Kidney (tissue), 14 donors: ENCODE data around the gene PCTP. TPM values are rescaled to one million over a fixed set of nuclear protein-coding genes. Genes with fewer than 3 reads are reported as not detected.

Source experiments
- DNase-seq, 5 donors: peaks; one replicate each; pipeline ENCODE4 v3.0.0-alpha.2; 2013 to 2020
- FAIRE-seq: peaks from 2 replicates; lab custom pipeline; 2012; peaks lifted over from hg19 to GRCh38; lab: Jason Lieb, UNC
- H3K27ac ChIP-seq, 2 donors: one replicate each; pipeline ENCODE4 v1.7.0; 2013; ENCODE audit warnings: low read depth in 2 of 2, low read length in 2 of 2, inconsistent platforms in 1 of 2
- H3K27me3 ChIP-seq: one replicate; pipeline ENCODE4 v1.7.1; 2013; ENCODE audit warnings: low read length, inconsistent platforms; ENCODE audit not compliant: control insufficient read depth, insufficient read depth
- H3K36me3 ChIP-seq, 3 donors: one replicate each; pipeline versions ENCODE4 v1.7.0 to v1.7.1; 2013; ENCODE audit warnings: low read length in 3 of 3, control low read depth in 1 of 3, inconsistent platforms in 1 of 3; ENCODE audit not compliant: insufficient read depth in 3 of 3, control insufficient read depth in 2 of 3
- H3K4me1 ChIP-seq, 3 donors: one replicate each; pipeline versions ENCODE4 v1.7.0 to v1.7.1; 2013; ENCODE audit warnings: low read length in 3 of 3, inconsistent platforms in 1 of 3, low read depth in 1 of 3; ENCODE audit not compliant: control insufficient read depth in 2 of 3, insufficient read depth in 2 of 3
- H3K4me3 ChIP-seq, 3 donors: one replicate each; pipeline versions ENCODE4 v1.7.0 to v1.8.1; 2013; ENCODE audit warnings: low read length in 3 of 3, control low read depth in 1 of 3, inconsistent platforms in 1 of 3
- H3K9ac ChIP-seq, 3 donors: one replicate each; pipeline versions ENCODE4 v1.7.0 to v1.7.1; 2013; ENCODE audit warnings: low read length in 3 of 3, control low read depth in 1 of 3, inconsistent platforms in 1 of 3
- H3K9me3 ChIP-seq, 3 donors: one replicate each; pipeline versions ENCODE4 v1.7.0 to v1.7.1; 2013; ENCODE audit warnings: low read length in 3 of 3, control low read depth in 1 of 3, inconsistent platforms in 1 of 3; ENCODE audit not compliant: control insufficient read depth in 2 of 3, insufficient read depth in 1 of 3
- intact Hi-C: fragments of 100-400 bp; cut with DNase I; formaldehyde crosslinking; loops from one replicate; pipeline ENCODE4 v1.11.1; 2022
- polyA plus RNA-seq: library from polyadenylated mRNA; stranded (reverse); fragments of 350-450 nt; fragmentation: Illumina TruSeq; extraction: RNeasy Lipid Tissue Mini Kit (QIAGEN cat#74804); gene quantifications from one replicate; pipeline ENCODE4 v1.2.3, GENCODE V29; 2014; ENCODE audit warnings: low read depth, low replicate concordance; ENCODE audit not compliant: insufficient read depth
- total RNA-seq: library from RNA; stranded (reverse); fragmentation: NEBNext Ultra II Directional; extraction: Animal tissue kit (Norgen Biotek cat#: 25700); gene quantifications from one replicate; pipeline ENCODE4 v1.2.1, GENCODE V29; 2021
- TF ChIP-seq, protein P1 (sequence below): IDR thresholded peaks from 3 replicates; pipeline ENCODE4 v1.5.1; 2012; ENCODE audit warnings: mild to moderate bottlenecking, moderate library complexity, borderline replicate concordance; ENCODE audit not compliant: insufficient read depth; ENCODE audit errors: extremely low read depth
- donor health status: control.
- donor health status: control.
- donor health status: control.
- donor health status: control.
- donor health status: control.
- donor health status: DM: yes; HTN: yes; CAD: no.
- donor health status: Normal renal cell carcinoma (clear cell type).

PCTP gene
- total and polyA plus RNA-seq, 2 donors from 2014 or later = 18.7 to 39.2 TPM

DNA sequence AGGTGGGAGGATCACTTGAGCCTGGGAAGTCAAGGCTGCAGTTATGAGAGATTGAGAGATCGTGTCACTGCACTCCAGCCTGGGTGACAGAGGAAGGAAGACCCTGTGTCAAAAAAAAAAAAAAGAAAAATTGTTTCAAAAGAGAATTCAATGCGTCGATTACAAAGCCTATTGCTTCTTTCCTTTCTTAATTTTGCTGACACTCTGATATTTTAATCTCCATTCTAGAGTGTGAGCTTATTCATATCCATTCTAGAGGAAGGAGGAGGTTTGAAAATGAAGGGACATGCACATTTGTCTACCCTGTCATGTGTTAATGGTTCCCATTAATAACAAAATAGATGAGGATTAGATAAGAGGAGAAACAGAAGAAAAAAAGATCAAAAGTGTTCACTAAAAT is 63.1 kb downstream of the PCTP start:
- Histone ChIP-seq H3K4me1 (no peaks in the 10 kb centered on the region), H3K27ac (no peak overlapping the region), H3K36me3 (no peaks in the 10 kb centered on the region), H3K4me3 (no peak overlapping the region), H3K9ac (no peak overlapping the region), H3K27me3 (no peaks in the 10 kb centered on the region), H3K9me3 (no peaks in the 10 kb centered on the region)
- FAIRE-seq = no peak
- TF ChIP-seq, protein P1, sequence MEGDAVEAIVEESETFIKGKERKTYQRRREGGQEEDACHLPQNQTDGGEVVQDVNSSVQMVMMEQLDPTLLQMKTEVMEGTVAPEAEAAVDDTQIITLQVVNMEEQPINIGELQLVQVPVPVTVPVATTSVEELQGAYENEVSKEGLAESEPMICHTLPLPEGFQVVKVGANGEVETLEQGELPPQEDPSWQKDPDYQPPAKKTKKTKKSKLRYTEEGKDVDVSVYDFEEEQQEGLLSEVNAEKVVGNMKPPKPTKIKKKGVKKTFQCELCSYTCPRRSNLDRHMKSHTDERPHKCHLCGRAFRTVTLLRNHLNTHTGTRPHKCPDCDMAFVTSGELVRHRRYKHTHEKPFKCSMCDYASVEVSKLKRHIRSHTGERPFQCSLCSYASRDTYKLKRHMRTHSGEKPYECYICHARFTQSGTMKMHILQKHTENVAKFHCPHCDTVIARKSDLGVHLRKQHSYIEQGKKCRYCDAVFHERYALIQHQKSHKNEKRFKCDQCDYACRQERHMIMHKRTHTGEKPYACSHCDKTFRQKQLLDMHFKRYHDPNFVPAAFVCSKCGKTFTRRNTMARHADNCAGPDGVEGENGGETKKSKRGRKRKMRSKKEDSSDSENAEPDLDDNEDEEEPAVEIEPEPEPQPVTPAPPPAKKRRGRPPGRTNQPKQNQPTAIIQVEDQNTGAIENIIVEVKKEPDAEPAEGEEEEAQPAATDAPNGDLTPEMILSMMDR = no peak
- intact Hi-C loops = no loop called here
- no peak for DNase-seq

DNA sequence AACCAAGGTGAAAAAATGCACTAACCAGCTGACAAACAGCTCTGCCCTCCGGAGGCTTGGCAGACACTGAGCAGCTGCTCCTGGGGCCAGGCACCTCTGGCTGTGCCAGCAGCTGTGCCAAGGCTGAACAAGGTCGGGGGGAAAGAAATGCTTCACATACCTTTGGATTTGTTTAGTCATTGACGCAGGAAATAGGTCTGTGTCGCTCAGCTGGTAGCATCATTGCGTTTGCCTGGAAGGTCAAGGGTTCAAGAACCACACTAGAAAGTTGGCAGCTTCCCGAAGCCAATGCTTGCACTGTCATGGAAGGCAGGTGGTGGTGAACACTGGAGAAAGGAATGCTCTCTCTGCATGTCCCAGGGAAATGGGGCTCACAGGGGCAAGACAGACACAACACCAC is 63.5 kb downstream of the PCTP start:
- no peaks in the 10 kb centered on the region for H3K36me3 ChIP-seq
- FAIRE-seq (no peak), DNase-seq (no peak)
- no peak overlapping the region for H3K27ac ChIP-seq
- intact Hi-C loops = no loop called here
- TF ChIP-seq, protein P1 = no peak
- H3K4me1 ChIP-seq = no peaks in the 10 kb centered on the region
- no peaks in the 10 kb centered on the region for H3K9me3 ChIP-seq
- no peak overlapping the region for H3K9ac ChIP-seq
- H3K27me3 ChIP-seq = no peaks in the 10 kb centered on the region
- no peak overlapping the region for H3K4me3 ChIP-seq

GRCh38 chr17:55816532-55817396 is 65.9 kb downstream of the PCTP start:
- Histone ChIP-seq H3K4me1 (no peaks in the 10 kb centered on the region), H3K4me3 (no peak overlapping the region), H3K36me3 (no peaks in the 10 kb centered on the region), H3K27ac (no peak overlapping the region), H3K27me3 (no peaks in the 10 kb centered on the region), H3K9me3 (no peaks in the 10 kb centered on the region), H3K9ac (no peak overlapping the region)
- FAIRE-seq (no peak), DNase-seq (no peak)
- intact Hi-C loops = no loop called here
- TF ChIP-seq, protein P1 = no peak
